Adrenal gland (tissue), 5 donors: ENCODE results near the gene ERC1.

ENCODE experiments used
- CTCF ChIP-seq, 6 experiments: fragments of 450-650 bp in 4 of 6; fragments of 200-600 bp in 2 of 6; sonication (generic) in 1 of 6; IDR thresholded peaks; 1 replicate in 5 of 6; 2 replicates in 1 of 6; pipeline versions ENCODE4 v1.5.1 to v1.8.0; 2016 to 2021; ENCODE audit warnings: antibody characterized with exemption in 6 of 6, mild to moderate bottlenecking in 2 of 6, moderate library complexity in 1 of 6
- POLR2A ChIP-seq, 2 donors: fragments of 450-650 bp; IDR thresholded peaks; one replicate each; pipeline ENCODE4 v1.6.1; 2017; ENCODE audit warnings: antibody characterized with exemption in 2 of 2, mild to moderate bottlenecking in 2 of 2, moderate library complexity in 1 of 2
- donor health status: DM: no; HTN: no; CAD: no.

GRCh38 chr12:1185460-1186182 is 194.6 kb downstream of the ERC1 start:
- no peak for TF ChIP-seq CTCF (IDR thresholded peaks at IDR 0.05)
- no peak for TF ChIP-seq POLR2A (IDR thresholded peaks at IDR 0.05)
